HG03060 (cell line): ENCODE results near the gene AAGAB.
"Not testable (repeated sequence)": the region's sequence is repeated elsewhere in the genome, so short reads cannot be mapped to it uniquely, and the experiment has no call there.

Source experiments
- ATAC-seq: cut with Tn5 transposase; IDR thresholded peaks from one replicate; pipeline ENCODE4 v1.9.1; 2021; ENCODE audit warnings: low read depth, moderate number of reproducible peaks; ENCODE audit not compliant: unreplicated experiment

The AAGAB gene

GRCh38 chr15:67253549-67254237, 768 bp downstream of the AAGAB start:
- ATAC-seq = no peak

GRCh38 chr15:67253101-67253500, 1.4 kb downstream of the AAGAB start:
- ATAC-seq = no peak

GRCh38 chr15:67251318-67251717, 3.1 kb downstream of the AAGAB start:
- ATAC-seq = no peak

- ATAC-seq = no peak
Observed at GRCh38 chr15:67249830-67250229, 4.6 kb downstream of the AAGAB start.

- ATAC-seq = no peak
Observed at GRCh38 chr15:67248011-67248505, 6.4 kb downstream of the AAGAB start.

GRCh38 chr15:67246606-67247005, 7.9 kb downstream of the AAGAB start:
- not testable (repeated sequence) for ATAC-seq

- no peak for ATAC-seq
Observed at GRCh38 chr15:67244971-67245478, 9.4 kb downstream of the AAGAB start.

- no peak for ATAC-seq
Observed at GRCh38 chr15:67242708-67243111, 11.8 kb downstream of the AAGAB start.

GRCh38 chr15:67241132-67241855, 13.2 kb downstream of the AAGAB start:
- ATAC-seq = peak; percentile 62

GRCh38 chr15:67240235-67241131, 14.0 kb downstream of the AAGAB start:
- peak; percentile 3 for ATAC-seq

GRCh38 chr15:67232591-67232990, 21.9 kb downstream of the AAGAB start:
- no peak for ATAC-seq

GRCh38 chr15:67230504-67230903, 24.0 kb downstream of the AAGAB start:
- no peak for ATAC-seq

GRCh38 chr15:67228286-67228685, 26.2 kb downstream of the AAGAB start:
- ATAC-seq = no peak

- ATAC-seq = no peak
Observed at GRCh38 chr15:67227846-67228245, 26.6 kb downstream of the AAGAB start.

GRCh38 chr15:67227431-67227830, 27.0 kb downstream of the AAGAB start:
- ATAC-seq = no peak

GRCh38 chr15:67225336-67225735, 29.1 kb downstream of the AAGAB start:
- ATAC-seq = no peak

GRCh38 chr15:67224889-67225288, 29.6 kb downstream of the AAGAB start:
- ATAC-seq = no peak

GRCh38 chr15:67219288-67219687, 35.2 kb downstream of the AAGAB start:
- ATAC-seq = no peak

GRCh38 chr15:67218428-67218827, 36.0 kb downstream of the AAGAB start:
- ATAC-seq = no peak

- no peak for ATAC-seq
Observed at GRCh38 chr15:67216859-67217258, 37.6 kb downstream of the AAGAB start.

GRCh38 chr15:67215102-67215501, 39.4 kb downstream of the AAGAB start:
- ATAC-seq = no peak
